Stimulated activated CD8-positive, alpha-beta memory T cell treated with anti-CD3 and anti-CD28 coated beads, Interleukin-12 subunit alpha, Interleukin-12 subunit beta, amount 100 ng/mL, for 24 hours (primary cell): ENCODE measurements around the gene SRGAP1.

Experiments
- DNase-seq: peaks from one replicate; pipeline ENCODE4 v3.0.0-alpha.2; 2020; ENCODE audit errors: extremely low read depth

SRGAP1 gene

DNA sequence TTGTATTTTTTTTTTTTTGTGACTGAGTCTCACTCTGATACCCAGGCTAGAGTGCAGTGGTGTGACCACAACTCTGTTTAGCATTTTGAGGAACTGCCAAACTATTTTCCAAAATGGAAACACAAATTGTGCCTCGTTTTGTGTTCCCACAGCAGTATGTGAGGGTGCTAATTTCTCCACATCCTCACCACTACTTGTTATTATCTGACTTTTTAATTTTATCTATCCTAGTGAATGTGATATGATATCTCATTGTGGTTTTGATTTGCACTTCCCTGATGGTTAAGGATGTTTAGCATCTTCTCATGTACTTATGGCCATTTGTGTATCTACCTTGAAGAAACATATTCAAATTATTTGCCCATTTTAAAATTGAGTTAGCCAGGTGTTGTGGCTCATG is 62.4 kb downstream of the SRGAP1 start:
- no peak for DNase-seq

DNA sequence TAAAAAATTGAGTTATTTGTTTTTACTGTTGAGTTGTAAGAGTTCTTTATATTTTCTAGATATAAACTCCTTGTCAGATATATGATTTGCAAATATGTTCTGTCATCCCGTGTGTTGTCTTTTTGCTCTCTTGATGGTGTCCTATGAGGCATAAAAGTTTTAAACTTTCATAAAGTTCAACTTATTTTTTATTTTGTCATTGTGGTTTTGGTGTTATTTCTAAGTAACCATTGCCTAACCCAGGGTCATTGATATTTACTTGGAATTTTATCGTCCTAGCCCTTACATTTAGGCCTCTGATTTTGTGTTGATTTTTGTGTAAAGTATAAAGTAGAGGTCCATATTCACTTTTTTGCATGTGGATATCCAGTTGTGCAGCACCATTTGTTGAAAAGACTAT is 63.1 kb downstream of the SRGAP1 start:
- no peak for DNase-seq

DNA sequence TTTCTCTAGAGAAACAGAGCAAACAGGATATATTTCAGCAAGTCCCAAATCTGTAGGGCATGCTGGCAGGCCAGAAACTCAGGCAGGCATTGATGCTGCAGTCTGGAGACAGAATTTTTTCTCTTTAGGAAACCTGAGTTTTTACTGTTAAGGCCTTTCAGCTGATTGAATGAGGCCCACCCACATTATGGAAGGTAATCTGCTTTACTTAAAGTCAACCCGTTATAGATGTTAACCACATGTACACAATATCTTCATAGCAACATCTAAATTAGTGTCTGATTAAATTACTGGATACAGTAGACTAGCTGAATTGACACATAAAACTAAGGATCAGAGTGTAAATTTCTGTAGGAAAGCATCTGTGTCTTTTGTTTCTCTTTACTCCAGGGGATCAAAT is 65.2 kb downstream of the SRGAP1 start:
- DNase-seq: no peak

DNA sequence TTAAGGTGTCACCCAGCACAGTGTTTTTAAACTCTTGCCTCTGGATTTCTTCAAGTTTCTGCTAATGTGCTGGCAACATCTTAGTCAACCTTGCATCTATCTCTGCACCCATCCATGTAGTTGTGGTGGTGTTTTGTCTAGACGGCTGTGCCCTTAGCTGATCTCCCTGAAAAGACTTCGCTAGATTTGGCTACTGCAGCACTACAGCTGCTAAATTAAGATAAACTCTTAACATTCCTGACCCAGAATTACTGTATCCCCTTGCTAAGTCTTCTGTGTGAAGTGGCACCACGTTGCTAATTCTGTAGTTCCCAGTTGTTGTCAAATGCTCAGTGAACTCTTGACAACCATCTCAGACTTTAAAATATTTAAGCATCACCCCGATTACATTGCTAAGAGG is 66.8 kb downstream of the SRGAP1 start:
- DNase-seq: no peak

- DNase-seq: no peak
Observed at GRCh38 chr12:63912651-63913050, 68.2 kb downstream of the SRGAP1 start.

GRCh38 chr12:63913929-63914328 is 69.4 kb downstream of the SRGAP1 start:
- no peak for DNase-seq

GRCh38 chr12:63915105-63915800 is 70.8 kb downstream of the SRGAP1 start:
- no peak for DNase-seq

- no peak for DNase-seq
Observed at GRCh38 chr12:63916561-63917476, 72.3 kb downstream of the SRGAP1 start.

DNA sequence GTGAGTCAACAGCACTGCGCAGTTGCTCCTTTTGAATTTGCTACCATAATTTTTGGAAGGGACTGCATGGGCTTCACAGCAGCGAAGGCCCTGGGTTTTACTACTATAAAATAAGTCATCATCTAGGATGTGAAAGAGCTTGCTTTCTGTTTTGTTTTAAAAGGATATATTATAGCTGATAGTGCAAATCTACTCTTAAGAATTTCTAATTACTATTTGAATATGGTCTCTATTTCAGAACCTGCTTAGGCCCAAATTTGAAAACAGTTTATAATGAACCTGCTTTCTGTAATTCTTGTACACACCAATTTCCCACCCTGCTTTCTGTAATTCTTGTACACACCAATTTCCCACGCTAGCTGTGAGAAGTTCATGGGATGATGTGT is 73.0 kb downstream of the SRGAP1 start:
- DNase-seq: no peak

- DNase-seq: no peak
Observed at GRCh38 chr12:63917864-63918799, 73.6 kb downstream of the SRGAP1 start.

- DNase-seq: no peak
Observed at GRCh38 chr12:63918800-63919300, 74.3 kb downstream of the SRGAP1 start.

- no peak for DNase-seq
Observed at GRCh38 chr12:63919756-63920155, 75.3 kb downstream of the SRGAP1 start.

- no peak for DNase-seq
Observed at GRCh38 chr12:63921157-63921556, 76.7 kb downstream of the SRGAP1 start.

DNA sequence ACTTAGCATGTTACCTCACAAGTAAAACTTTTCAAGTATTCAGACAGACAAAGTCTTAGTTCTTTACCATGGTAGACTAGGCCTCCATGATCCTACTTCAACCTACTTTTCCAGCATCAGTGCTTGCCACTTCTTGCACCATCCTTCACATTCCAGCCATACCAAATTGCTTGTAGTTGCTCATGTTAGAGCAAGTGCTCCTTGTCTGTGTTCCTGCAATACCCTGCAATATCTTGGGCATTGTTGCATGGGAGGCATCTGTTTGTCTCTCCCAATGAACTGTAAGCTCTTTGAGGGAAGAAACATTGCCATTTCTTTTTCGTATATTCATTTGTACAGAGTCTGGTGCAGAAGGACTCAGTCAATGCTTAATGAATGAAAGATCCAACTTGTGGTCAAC is 78.0 kb downstream of the SRGAP1 start:
- no peak for DNase-seq

- no peak for DNase-seq
Observed at GRCh38 chr12:63924781-63925180, 80.3 kb downstream of the SRGAP1 start.

- no peak for DNase-seq
Observed at GRCh38 chr12:63927511-63927910, 83.0 kb downstream of the SRGAP1 start.

DNA sequence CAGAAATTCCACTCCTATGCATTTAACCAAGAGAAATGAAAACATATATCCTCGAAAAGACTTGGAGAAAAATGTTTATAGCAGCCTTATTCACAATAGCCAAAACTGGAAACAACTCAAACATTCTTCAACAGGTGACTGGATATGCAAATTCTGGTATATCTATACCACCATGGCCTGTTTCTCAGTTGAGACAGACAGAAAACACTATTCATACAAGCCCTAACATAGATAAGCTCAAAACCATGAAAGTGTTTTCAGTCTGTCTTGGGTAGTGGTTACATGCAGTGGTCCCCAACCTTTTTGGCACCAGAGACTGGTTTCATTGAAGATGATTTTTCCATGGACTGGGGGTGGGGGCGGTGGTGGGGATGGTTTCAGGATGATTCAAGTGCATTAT is 83.8 kb downstream of the SRGAP1 start:
- DNase-seq: no peak

GRCh38 chr12:63929426-63929825 is 84.9 kb downstream of the SRGAP1 start:
- DNase-seq: no peak

DNA sequence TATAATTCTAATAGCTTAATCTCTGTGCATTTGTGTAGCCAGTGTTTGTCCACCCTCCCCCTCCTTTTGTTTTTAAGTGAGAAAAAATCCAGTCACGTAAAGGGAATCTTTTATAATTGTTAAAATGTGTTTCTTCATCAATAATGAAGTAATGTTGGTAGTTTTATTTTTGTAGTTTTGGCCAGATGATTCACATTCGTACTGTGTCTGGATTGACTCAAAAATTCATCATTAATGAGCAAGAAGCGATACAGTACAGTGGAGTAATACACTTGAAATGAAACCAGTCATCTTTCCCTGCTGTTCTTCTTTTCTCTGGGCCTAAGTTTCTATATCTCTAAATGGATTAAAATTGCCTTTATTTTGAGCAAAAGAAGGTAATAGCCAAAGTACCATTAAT is 86.5 kb downstream of the SRGAP1 start:
- no peak for DNase-seq

GRCh38 chr12:63931703-63932102 is 87.2 kb downstream of the SRGAP1 start:
- no peak for DNase-seq

- DNase-seq: no peak
Observed at GRCh38 chr12:63934936-63935335, 90.4 kb downstream of the SRGAP1 start.

DNA sequence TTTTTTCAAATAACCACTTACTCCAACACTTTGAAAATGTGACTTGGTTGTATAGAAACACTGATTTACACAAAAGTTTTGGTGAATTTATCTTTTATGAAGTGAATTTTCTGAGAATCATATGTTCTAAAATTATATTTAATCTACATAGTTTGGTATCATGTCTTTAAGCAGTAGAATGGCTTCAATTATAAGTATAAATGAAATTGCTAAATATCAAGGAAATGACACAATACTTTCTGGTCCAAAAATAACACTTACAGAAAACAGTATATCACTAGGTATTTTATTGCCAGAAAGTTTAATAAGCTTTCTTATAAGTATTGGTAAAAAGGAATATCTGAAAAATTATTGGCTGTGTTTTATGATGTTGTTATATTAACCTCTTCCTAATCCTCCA is 90.9 kb downstream of the SRGAP1 start:
- no peak for DNase-seq
